Inflammatory macrophage treated with lipopolysaccharide for 4 hours (primary cell): ENCODE results near the gene KCNJ9.
"Not testable (repeated sequence)": the region's sequence is repeated elsewhere in the genome, so short reads cannot be mapped to it uniquely, and the experiment has no call there.

Experiments
- DNase-seq: peaks from one replicate; pipeline ENCODE4 v3.0.0-alpha.2; 2020

The KCNJ9 gene

GRCh38 chr1:160105155-160105554 is 23.8 kb downstream of the KCNJ9 start:
- no peak for DNase-seq

- no peak for DNase-seq
These were observed 26.2 kb downstream of the KCNJ9 start for GRCh38 chr1:160107512-160107911.

GRCh38 chr1:160108888-160109662 is 27.7 kb downstream of the KCNJ9 start:
- DNase-seq: peak; percentile 83

- no peak for DNase-seq
These were observed 28.3 kb downstream of the KCNJ9 start for GRCh38 chr1:160109686-160110085.

- DNase-seq: not testable (repeated sequence)
These were observed 30.1 kb downstream of the KCNJ9 start for GRCh38 chr1:160111462-160111861.

- DNase-seq: no peak
These were observed 31.0 kb downstream of the KCNJ9 start for GRCh38 chr1:160112357-160112756.

GRCh38 chr1:160113407-160113806 is 32.1 kb downstream of the KCNJ9 start:
- no peak for DNase-seq

- no peak for DNase-seq
These were observed 32.7 kb downstream of the KCNJ9 start for GRCh38 chr1:160114085-160114484.

- no peak for DNase-seq
These were observed 34.4 kb downstream of the KCNJ9 start, which contains the start of gene ATP1A2 for GRCh38 chr1:160115545-160116282. TSS of gene ATP1A2 (plus strand) at chr1:160115759. CDS start at chr1:160115862, 103 bp downstream.

- DNase-seq: no peak
These were observed 35.2 kb downstream of the KCNJ9 start for GRCh38 chr1:160116283-160117147.

- no peak for DNase-seq
These were observed 36.0 kb downstream of the KCNJ9 start for GRCh38 chr1:160117300-160117699.

GRCh38 chr1:160117709-160118183 is 36.4 kb downstream of the KCNJ9 start:
- DNase-seq: no peak

GRCh38 chr1:160118928-160119327 is 37.6 kb downstream of the KCNJ9 start:
- no peak for DNase-seq

GRCh38 chr1:160120797-160121196 is 39.5 kb downstream of the KCNJ9 start:
- no peak for DNase-seq

- no peak for DNase-seq
These were observed 40.0 kb downstream of the KCNJ9 start for GRCh38 chr1:160121388-160121787.

- no peak for DNase-seq
These were observed 41.7 kb downstream of the KCNJ9 start for GRCh38 chr1:160122978-160123495.

- no peak for DNase-seq
These were observed 42.4 kb downstream of the KCNJ9 start for GRCh38 chr1:160123726-160124125.

GRCh38 chr1:160124705-160125478 is 43.6 kb downstream of the KCNJ9 start:
- peak; percentile 10 for DNase-seq

GRCh38 chr1:160125746-160126145 is 44.4 kb downstream of the KCNJ9 start:
- peak; percentile 52 for DNase-seq

GRCh38 chr1:160126342-160126741 is 45.0 kb downstream of the KCNJ9 start:
- DNase-seq: not testable (repeated sequence)

- no peak for DNase-seq
These were observed 46.0 kb downstream of the KCNJ9 start for GRCh38 chr1:160127381-160127780.
